Measurements from ENCODE around the gene FGF14. TPM values are rescaled to one million over a fixed set of nuclear protein-coding genes. Genes with fewer than 3 reads are reported as not detected.
A peak's percentile ranks its signal among the peaks of the same experiment; 100 is the strongest.

Gene FGF14
- total RNA-seq, 2 experiments from 2014 or later = not detected

DNA sequence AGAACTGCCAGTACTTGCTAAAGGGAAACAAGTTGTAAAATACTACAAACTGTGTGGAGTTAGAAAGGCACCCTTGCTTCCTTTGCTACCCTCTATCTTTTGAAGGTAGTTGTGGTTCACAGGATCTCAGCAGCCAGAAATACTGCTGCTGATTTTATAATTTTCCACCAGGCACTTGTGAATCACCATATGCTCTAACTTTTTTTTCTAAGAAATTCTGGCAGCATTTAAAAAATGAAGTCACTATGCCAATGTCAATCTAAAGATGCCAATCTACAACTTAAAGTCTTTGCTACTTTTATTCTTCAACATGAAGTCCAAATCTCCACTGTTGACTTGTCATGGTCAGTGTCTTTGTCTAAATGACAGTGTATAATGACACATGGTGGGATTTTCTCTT, 621.6 kb downstream of the FGF14 start:
- ChIA-PET POLR2A (no interaction called here), CTCF (no interaction called here)
- intact Hi-C loops (cut with DNase I, micrococcal nuclease) = no loop called here
- Mint-ChIP-seq H3K27ac (no peak overlapping the region), H3K4me3 (no peak overlapping the region), H3K9me3 (ENCODE audit: low read depth) (peaks cover 2% of the 10 kb centered on the region), H3K4me1 (no peaks in the 10 kb centered on the region), H3K36me3 (ENCODE audit: low read depth) (no peaks in the 10 kb centered on the region), H3K27me3 (peaks cover 13% of the 10 kb centered on the region)
- ATAC-seq (no peak), DNase-seq (no peak)

DNA sequence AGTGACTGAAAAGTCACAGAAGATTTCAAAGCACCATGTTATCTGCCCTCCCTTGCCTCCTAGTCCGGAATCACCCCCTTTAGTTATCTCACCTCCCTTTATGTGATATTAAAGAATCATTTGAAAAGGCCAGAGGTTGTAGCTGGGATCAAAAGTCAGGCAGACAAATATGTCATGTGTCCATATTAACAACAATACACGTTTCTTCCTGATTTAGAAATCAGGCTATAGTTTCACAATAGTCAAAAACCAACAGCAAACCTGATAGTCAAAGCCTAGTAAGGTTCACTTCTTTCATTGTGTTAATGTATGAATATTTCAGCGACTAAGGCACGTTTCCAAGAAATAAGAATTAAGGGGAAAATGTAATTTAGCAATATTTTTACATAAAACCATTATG, 622.7 kb downstream of the FGF14 start:
- DNase-seq (no peak), ATAC-seq (no peak)
- intact Hi-C loops (cut with DNase I, micrococcal nuclease) = no loop called here
- Mint-ChIP-seq H3K36me3 (ENCODE audit: low read depth) (no peaks in the 10 kb centered on the region), H3K4me3 (no peak overlapping the region), H3K4me1 (no peaks in the 10 kb centered on the region), H3K27ac (no peak overlapping the region), H3K27me3 (peaks cover 12% of the 10 kb centered on the region), H3K9me3 (ENCODE audit: low read depth) (peaks cover 2% of the 10 kb centered on the region)
- ChIA-PET CTCF (no interaction called here), POLR2A (interaction anchor here (0.6 kb wide), 1 partner anchor 723 kb away, joined by 4 read pairs; no protein-coding TSS in a partner anchor)

DNA sequence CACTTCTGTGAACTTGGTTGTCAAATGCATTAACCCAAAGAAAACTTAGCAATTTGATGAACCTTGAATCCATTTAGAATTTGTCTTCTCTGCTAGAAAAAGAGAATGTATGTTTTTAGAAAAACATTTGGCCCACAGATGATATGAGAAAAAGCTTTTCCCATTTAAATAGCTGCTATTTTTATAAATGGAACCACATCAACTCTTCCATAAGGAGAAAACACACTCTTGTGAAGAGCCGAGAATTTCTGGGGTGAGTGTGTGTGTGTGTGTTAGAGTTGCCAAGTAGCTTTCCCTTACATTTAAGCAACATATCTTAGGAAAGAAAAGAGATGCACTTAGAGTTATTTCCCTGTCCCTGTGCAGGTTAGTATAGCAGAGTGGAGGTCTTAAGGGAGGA, 626.6 kb downstream of the FGF14 start:
- no peaks in the 10 kb centered on the region for H3K36me3 Mint-ChIP-seq (ENCODE audit: low read depth)
- H3K4me3 Mint-ChIP-seq = no peak overlapping the region
- intact Hi-C loops (cut with DNase I, micrococcal nuclease) = no loop called here
- peaks cover 3% of the 10 kb centered on the region for H3K27me3 Mint-ChIP-seq
- H3K4me1 Mint-ChIP-seq = no peaks in the 10 kb centered on the region
- CTCF ChIA-PET = interaction anchor here (1.3 kb wide), 1 partner anchor 630 kb away, joined by 4 read pairs; no protein-coding TSS in a partner anchor
- DNase-seq = no peak
- POLR2A ChIA-PET = no interaction called here
- H3K9me3 Mint-ChIP-seq (ENCODE audit: low read depth) = no peaks in the 10 kb centered on the region
- no peak overlapping the region for H3K27ac Mint-ChIP-seq
- ATAC-seq = no peak

DNA sequence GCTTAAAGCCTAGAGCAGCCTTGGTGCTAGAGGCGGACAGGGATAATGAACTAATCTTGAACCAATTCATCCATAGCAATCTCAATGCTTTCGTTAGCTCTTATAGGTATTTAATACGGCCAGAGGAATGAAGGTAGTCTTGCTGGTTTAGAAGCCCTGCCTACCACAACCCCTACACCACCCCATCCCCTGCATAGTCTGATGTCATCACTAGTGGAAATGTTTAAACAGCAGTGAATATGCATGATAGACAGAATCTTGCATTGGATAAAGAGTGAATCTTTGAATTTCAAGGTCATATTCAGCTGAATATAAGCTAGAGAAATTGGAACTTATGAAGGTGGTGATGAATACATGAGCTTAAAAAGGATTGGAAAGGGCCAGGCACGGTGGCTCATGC, 627.5 kb downstream of the FGF14 start:
- Mint-ChIP-seq H3K36me3 (ENCODE audit: low read depth) (no peaks in the 10 kb centered on the region), H3K4me3 (no peak overlapping the region), H3K27ac (no peak overlapping the region), H3K27me3 (peaks cover 3% of the 10 kb centered on the region), H3K4me1 (no peaks in the 10 kb centered on the region), H3K9me3 (ENCODE audit: low read depth) (no peaks in the 10 kb centered on the region)
- POLR2A ChIA-PET = no interaction called here
- intact Hi-C loops (cut with DNase I, micrococcal nuclease) = no loop called here
- DNase-seq = no peak
- CTCF ChIA-PET = interaction anchor here (1.3 kb wide), 1 partner anchor 629 kb away, joined by 4 read pairs; no protein-coding TSS in a partner anchor
- no peak for ATAC-seq

DNA sequence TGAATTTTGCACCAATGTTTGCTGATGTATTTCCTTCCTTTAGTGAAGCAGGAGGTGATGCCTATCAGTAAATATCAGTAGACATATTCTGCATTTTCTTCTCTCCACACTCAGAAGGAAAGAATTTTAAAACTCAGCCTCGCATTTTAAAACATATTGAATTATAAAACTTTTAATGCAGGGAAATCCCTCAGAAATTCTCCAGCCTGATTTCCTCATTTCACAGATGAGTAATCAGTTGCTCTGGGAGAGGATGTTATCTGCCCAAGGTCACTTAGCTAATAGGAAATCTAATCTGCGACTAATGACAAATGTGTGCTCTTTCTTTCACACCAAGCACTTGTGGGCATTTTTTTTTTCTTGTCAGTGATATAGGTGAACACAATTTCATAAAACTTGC, 628.8 kb downstream of the FGF14 start:
- Mint-ChIP-seq H3K9me3 (ENCODE audit: low read depth) (no peaks in the 10 kb centered on the region), H3K27me3 (peaks cover 6% of the 10 kb centered on the region), H3K27ac (no peak overlapping the region), H3K36me3 (ENCODE audit: low read depth) (no peaks in the 10 kb centered on the region), H3K4me1 (no peaks in the 10 kb centered on the region), H3K4me3 (no peak overlapping the region)
- no peak for ATAC-seq
- DNase-seq = no peak
- ChIA-PET CTCF (no interaction called here), POLR2A (no interaction called here)
- intact Hi-C loops (cut with DNase I, micrococcal nuclease) = no loop called here

DNA sequence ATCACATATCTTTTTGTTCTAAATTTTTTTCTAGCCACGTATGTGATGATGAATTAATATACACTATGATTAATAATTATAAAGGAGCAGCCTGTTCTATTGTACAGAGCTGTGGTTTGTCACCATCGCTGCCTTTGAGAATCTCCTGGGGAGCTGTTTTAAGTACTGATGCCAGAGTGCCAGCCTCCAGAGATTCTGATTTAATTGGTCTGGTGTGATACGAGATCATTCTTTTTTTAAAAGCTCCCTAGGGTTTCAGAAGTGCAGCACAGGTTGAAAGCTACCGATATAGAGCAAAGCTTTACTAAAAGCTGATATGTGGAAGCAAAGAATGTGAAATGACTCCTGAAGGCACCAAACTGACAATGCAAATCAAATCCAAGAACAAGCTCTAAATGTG, 634.7 kb downstream of the FGF14 start:
- ChIA-PET CTCF (interaction anchor here (0.8 kb wide), 1 partner anchor 601 kb away, joined by 3 read pairs; no protein-coding TSS in a partner anchor), POLR2A (no interaction called here)
- Mint-ChIP-seq H3K27ac (no peak overlapping the region), H3K36me3 (ENCODE audit: low read depth) (no peaks in the 10 kb centered on the region), H3K4me1 (no peaks in the 10 kb centered on the region), H3K9me3 (ENCODE audit: low read depth) (no peaks in the 10 kb centered on the region), H3K4me3 (no peak overlapping the region), H3K27me3 (peaks cover 10% of the 10 kb centered on the region)
- intact Hi-C loops (cut with DNase I, micrococcal nuclease) = no loop called here
- DNase-seq (no peak), ATAC-seq (no peak)

DNA sequence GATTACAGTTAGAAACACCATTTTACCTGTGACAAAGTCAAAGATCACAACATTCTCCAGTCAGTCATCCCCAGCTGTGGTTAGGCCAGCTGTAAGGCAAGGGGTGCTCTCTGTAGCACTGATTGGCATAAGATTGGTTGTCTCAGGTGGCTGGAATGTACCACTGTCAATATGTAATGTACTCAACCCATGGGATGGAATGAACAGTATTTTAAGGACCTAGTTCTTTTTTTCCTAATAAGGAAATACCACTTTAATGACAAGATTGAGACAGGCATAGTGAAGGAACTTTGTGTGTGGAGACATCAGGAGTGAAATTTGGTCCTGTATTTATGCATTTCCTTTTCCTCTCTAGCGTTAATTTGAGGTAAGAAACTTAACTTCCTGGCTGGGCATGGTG, 638.7 kb downstream of the FGF14 start:
- no peak for ATAC-seq
- Mint-ChIP-seq H3K9me3 (ENCODE audit: low read depth) (no peaks in the 10 kb centered on the region), H3K4me1 (no peaks in the 10 kb centered on the region), H3K36me3 (ENCODE audit: low read depth) (no peaks in the 10 kb centered on the region), H3K27ac (no peak overlapping the region), H3K27me3 (peaks cover 17% of the 10 kb centered on the region), H3K4me3 (no peak overlapping the region)
- DNase-seq = no peak
- POLR2A ChIA-PET = no interaction called here
- CTCF ChIA-PET = no interaction called here
- intact Hi-C loops (cut with DNase I, micrococcal nuclease) = no loop called here

DNA sequence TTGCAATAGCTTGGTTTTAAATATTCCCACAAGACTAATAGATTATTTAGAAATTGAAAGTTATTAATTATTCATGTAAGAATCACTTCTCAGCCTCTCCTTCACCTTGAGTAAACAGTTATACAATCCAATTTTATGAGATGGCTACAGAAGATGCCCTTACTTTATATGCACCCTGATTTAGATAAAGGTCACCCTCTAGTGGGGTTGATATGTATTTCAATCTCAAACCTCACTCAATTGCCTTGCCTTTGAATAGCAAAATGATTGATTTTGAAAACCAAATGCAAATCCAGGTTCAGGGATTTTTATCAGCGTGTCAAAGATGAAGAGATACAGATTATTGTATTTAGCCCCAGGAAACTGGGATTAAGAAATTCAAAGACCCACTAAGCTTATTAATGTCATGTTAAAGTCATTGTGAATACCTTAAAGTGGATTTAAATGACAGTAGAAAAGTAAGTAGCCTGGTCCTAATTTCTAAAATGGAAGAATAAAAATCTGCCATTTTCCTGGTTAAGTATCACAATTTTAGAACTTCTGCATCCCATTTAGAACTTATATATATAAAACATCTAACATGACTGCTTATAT, 644.3 kb downstream of the FGF14 start:
- ChIA-PET CTCF (interaction anchor here (0.8 to 2.6 kb wide), 10 partner anchors 13 to 613 kb away, joined by 3 to 11 read pairs (median 4); no protein-coding TSS in a partner anchor), POLR2A (no interaction called here)
- intact Hi-C loops (cut with DNase I, micrococcal nuclease) = loop anchor here (1.0 to 5.0 kb wide), 3 partner anchors 243 to 612 kb away; no protein-coding TSS in a partner anchor
- H3K27me3 Mint-ChIP-seq = peaks cover 11% of the 10 kb centered on the region
- peak; percentile 36 for ATAC-seq
- no peak overlapping the region for H3K27ac Mint-ChIP-seq
- no peak overlapping the region for H3K4me3 Mint-ChIP-seq
- no peaks in the 10 kb centered on the region for H3K4me1 Mint-ChIP-seq
- no peaks in the 10 kb centered on the region for H3K9me3 Mint-ChIP-seq (ENCODE audit: low read depth)
- DNase-seq = no peak
- H3K36me3 Mint-ChIP-seq (ENCODE audit: low read depth) = no peaks in the 10 kb centered on the region

DNA sequence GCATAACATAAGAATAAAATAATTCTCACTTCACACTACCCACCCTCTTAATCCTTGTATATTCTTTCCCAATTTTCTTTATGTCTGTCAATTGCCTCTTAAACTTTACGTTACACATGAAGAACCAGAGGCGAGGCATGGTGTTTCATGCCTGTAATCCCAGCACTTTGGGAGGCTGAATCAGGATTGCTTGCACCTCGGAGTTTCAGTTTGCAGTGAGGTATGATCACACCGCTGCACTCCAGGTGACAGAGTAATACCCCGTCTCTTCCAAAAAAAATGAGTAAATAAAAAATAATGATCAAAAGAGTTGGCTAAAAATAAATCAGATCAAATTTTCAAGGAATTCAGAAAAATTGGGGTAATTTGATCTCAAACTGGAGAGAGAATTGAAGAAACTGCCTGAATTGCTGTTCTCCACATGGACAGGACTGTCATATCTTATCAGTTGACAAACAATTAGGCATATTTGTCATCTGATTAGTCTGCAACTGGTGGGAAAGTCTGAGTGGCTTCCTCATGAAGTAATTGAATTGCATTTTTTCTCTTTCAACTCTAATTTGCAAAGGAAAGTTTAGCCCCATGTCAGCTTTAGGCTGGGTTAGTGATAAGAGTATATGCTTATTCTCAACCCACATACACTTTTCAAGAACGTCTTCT, 646.5 kb downstream of the FGF14 start:
- Mint-ChIP-seq H3K27me3 (peaks cover 7% of the 10 kb centered on the region), H3K4me3 (no peak overlapping the region), H3K9me3 (ENCODE audit: low read depth) (no peaks in the 10 kb centered on the region), H3K27ac (no peak overlapping the region), H3K4me1 (no peaks in the 10 kb centered on the region), H3K36me3 (ENCODE audit: low read depth) (no peaks in the 10 kb centered on the region)
- intact Hi-C loops (cut with DNase I, micrococcal nuclease) = loop anchor here in 1 of 2 experiments (5.0 kb wide), 1 partner anchor 608 kb away; no protein-coding TSS in a partner anchor
- POLR2A ChIA-PET = no interaction called here
- ATAC-seq (no peak), DNase-seq (no peak)
- CTCF ChIA-PET = no interaction called here

DNA sequence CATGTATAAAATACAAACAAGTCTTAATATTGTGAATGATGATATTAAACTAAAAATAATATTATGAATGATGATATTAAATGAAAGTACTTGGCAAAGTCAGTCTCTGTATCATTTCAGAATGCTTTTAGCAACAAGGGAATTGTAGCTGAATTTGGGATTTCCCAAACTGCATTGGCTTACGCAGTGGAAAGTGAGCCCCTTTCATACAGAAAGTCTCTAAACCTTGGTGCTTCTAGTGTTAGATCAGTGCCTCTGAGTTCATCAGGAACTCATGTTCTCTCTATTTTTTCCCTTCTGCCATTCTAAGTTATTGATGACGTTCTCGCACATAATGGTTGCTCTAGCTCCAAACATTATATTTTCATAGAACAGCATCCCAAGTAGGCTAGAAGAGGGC, 649.4 kb downstream of the FGF14 start:
- no peak overlapping the region for H3K4me3 Mint-ChIP-seq
- intact Hi-C loops (cut with DNase I, micrococcal nuclease) = no loop called here
- ChIA-PET CTCF (no interaction called here), POLR2A (no interaction called here)
- peaks cover 8% of the 10 kb centered on the region for H3K27me3 Mint-ChIP-seq
- ATAC-seq (no peak), DNase-seq (no peak)
- no peaks in the 10 kb centered on the region for H3K4me1 Mint-ChIP-seq
- H3K36me3 Mint-ChIP-seq (ENCODE audit: low read depth) = no peaks in the 10 kb centered on the region
- no peak overlapping the region for H3K27ac Mint-ChIP-seq
- no peaks in the 10 kb centered on the region for H3K9me3 Mint-ChIP-seq (ENCODE audit: low read depth)

DNA sequence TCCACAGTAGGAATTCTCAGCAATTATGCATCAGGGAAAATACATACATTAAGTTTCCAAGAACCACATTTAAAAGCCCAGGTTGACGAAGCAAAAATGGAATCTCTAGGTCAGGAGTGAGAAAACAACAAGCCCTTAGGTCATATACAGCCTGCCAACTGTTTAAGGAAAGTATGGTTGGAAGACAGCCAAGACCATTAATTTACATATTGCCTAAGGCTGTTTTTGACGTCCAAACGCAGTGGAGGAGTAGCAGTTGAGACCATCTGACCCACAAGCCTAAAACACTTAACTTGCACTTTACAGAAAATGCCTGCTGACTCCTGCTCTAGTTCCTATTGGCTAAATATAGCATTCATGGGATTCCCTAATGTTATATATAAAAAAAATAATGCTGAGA, 650.4 kb downstream of the FGF14 start:
- Mint-ChIP-seq H3K4me3 (no peak overlapping the region), H3K27me3 (peaks cover 8% of the 10 kb centered on the region), H3K27ac (no peak overlapping the region), H3K4me1 (no peaks in the 10 kb centered on the region), H3K36me3 (ENCODE audit: low read depth) (no peaks in the 10 kb centered on the region), H3K9me3 (ENCODE audit: low read depth) (no peaks in the 10 kb centered on the region)
- DNase-seq (no peak), ATAC-seq (no peak)
- CTCF ChIA-PET = no interaction called here
- intact Hi-C loops (cut with DNase I, micrococcal nuclease) = no loop called here
- POLR2A ChIA-PET = no interaction called here

DNA sequence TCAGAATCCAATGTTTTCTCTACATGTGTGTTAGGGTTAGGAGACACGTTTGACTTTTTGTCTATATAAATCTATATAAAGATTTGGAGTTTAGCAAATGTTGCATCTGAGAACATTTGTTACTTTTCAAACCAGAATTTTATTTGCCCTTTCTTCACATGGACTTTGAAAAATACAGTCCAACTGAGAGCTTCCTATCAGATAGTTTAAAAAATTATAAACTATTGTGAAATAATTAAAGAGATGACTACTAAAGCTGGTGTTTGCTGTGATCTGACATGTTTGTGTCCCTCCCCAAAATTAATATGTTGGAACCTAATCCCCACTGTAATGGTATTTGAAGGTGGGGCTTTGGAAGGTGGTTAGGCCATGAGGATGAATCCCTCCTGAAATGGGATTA, 652.3 kb downstream of the FGF14 start:
- no peaks in the 10 kb centered on the region for H3K36me3 Mint-ChIP-seq (ENCODE audit: low read depth)
- no peak overlapping the region for H3K4me3 Mint-ChIP-seq
- intact Hi-C loops (cut with DNase I, micrococcal nuclease) = no loop called here
- CTCF ChIA-PET = no interaction called here
- ATAC-seq (no peak), DNase-seq (no peak)
- no peak overlapping the region for H3K27ac Mint-ChIP-seq
- peaks cover 8% of the 10 kb centered on the region for H3K27me3 Mint-ChIP-seq
- POLR2A ChIA-PET = no interaction called here
- H3K9me3 Mint-ChIP-seq (ENCODE audit: low read depth) = no peaks in the 10 kb centered on the region
- H3K4me1 Mint-ChIP-seq = no peaks in the 10 kb centered on the region

All from activated CD4-positive, alpha-beta T cell treated with anti-CD3 and anti-CD28 coated beads for 36 hours (primary cell).